IPS-15b (cell line): ENCODE results near the gene ARAP2.
A peak's percentile ranks its signal among the peaks of the same experiment; 100 is the strongest.

Experiments
- H3K27me3 ChIP-seq: one replicate; pipeline ENCODE4 v1.6.1; 2013; ENCODE audit warnings: low read length; ENCODE audit not compliant: control insufficient read depth, insufficient read depth
- H3K36me3 ChIP-seq: one replicate; pipeline ENCODE4 v1.6.1; 2013; ENCODE audit warnings: low read length; ENCODE audit not compliant: control insufficient read depth, insufficient read depth
- H3K4me1 ChIP-seq: one replicate; pipeline ENCODE4 v1.6.1; 2013; ENCODE audit warnings: mild to moderate bottlenecking, low read length; ENCODE audit not compliant: control insufficient read depth, insufficient read depth
- H3K4me3 ChIP-seq: one replicate; pipeline ENCODE4 v1.5.1; 2013; ENCODE audit warnings: low read depth, low read length
- H3K9ac ChIP-seq: one replicate; pipeline ENCODE4 v1.6.1; 2013; ENCODE audit warnings: low read depth, mild to moderate bottlenecking, low read length
- H3K9me3 ChIP-seq: one replicate; pipeline ENCODE4 v1.6.1; 2013; ENCODE audit warnings: mild to moderate bottlenecking, low read length; ENCODE audit not compliant: control insufficient read depth, insufficient read depth

The ARAP2 gene

GRCh38 chr4:36244257-36245082 is at the start of gene ARAP2:
Gene ARAP2 (minus strand): TSS chr4:36244514. CDS start chr4:36229486, 15,028 bp downstream.
- no peaks in the 10 kb centered on the region for H3K36me3 ChIP-seq
- no peaks in the 10 kb centered on the region for H3K9me3 ChIP-seq
- H3K9ac ChIP-seq = peak within 1 kb of the TSS; percentile 70
- H3K4me1 ChIP-seq = peaks cover 3% of the 10 kb centered on the region
- H3K4me3 ChIP-seq = peak within 1 kb of the TSS; percentile 62
- peaks cover 40% of the 10 kb centered on the region for H3K27me3 ChIP-seq

- Histone ChIP-seq H3K9me3 (no peaks in the 10 kb centered on the region), H3K4me3 (no peak overlapping the region), H3K4me1 (no peaks in the 10 kb centered on the region), H3K27me3 (no peaks in the 10 kb centered on the region), H3K9ac (no peak overlapping the region), H3K36me3 (no peaks in the 10 kb centered on the region)
Observed at GRCh38 chr4:36292556-36293188, 48.4 kb upstream of the ARAP2 start.

GRCh38 chr4:36290641-36291040 is 46.3 kb upstream of the ARAP2 start:
- no peak overlapping the region for H3K4me3 ChIP-seq
- H3K9me3 ChIP-seq = no peaks in the 10 kb centered on the region
- H3K36me3 ChIP-seq = no peaks in the 10 kb centered on the region
- no peak overlapping the region for H3K9ac ChIP-seq
- H3K4me1 ChIP-seq = no peaks in the 10 kb centered on the region
- H3K27me3 ChIP-seq = no peaks in the 10 kb centered on the region

GRCh38 chr4:36288731-36289426 is 44.6 kb upstream of the ARAP2 start:
- H3K27me3 ChIP-seq = no peaks in the 10 kb centered on the region
- H3K9me3 ChIP-seq = no peaks in the 10 kb centered on the region
- no peaks in the 10 kb centered on the region for H3K4me1 ChIP-seq
- H3K4me3 ChIP-seq = no peak overlapping the region
- no peaks in the 10 kb centered on the region for H3K36me3 ChIP-seq
- no peak overlapping the region for H3K9ac ChIP-seq

GRCh38 chr4:36286481-36286871 is 42.2 kb upstream of the ARAP2 start:
- H3K4me3 ChIP-seq = no peak overlapping the region
- no peaks in the 10 kb centered on the region for H3K9me3 ChIP-seq
- no peaks in the 10 kb centered on the region for H3K27me3 ChIP-seq
- no peaks in the 10 kb centered on the region for H3K4me1 ChIP-seq
- H3K36me3 ChIP-seq = no peaks in the 10 kb centered on the region
- H3K9ac ChIP-seq = no peak overlapping the region

GRCh38 chr4:36285784-36286480 is 41.6 kb upstream of the ARAP2 start:
- H3K9me3 ChIP-seq = no peaks in the 10 kb centered on the region
- H3K36me3 ChIP-seq = no peaks in the 10 kb centered on the region
- no peak overlapping the region for H3K4me3 ChIP-seq
- no peaks in the 10 kb centered on the region for H3K27me3 ChIP-seq
- no peak overlapping the region for H3K9ac ChIP-seq
- no peaks in the 10 kb centered on the region for H3K4me1 ChIP-seq

- Histone ChIP-seq H3K4me1 (no peaks in the 10 kb centered on the region), H3K36me3 (no peaks in the 10 kb centered on the region), H3K4me3 (no peak overlapping the region), H3K9ac (no peak overlapping the region), H3K27me3 (no peaks in the 10 kb centered on the region), H3K9me3 (no peaks in the 10 kb centered on the region)
Observed at GRCh38 chr4:36283912-36284465, 39.7 kb upstream of the ARAP2 start.

- H3K36me3 ChIP-seq = no peaks in the 10 kb centered on the region
- no peaks in the 10 kb centered on the region for H3K4me1 ChIP-seq
- no peaks in the 10 kb centered on the region for H3K27me3 ChIP-seq
- no peak overlapping the region for H3K9ac ChIP-seq
- H3K9me3 ChIP-seq = no peaks in the 10 kb centered on the region
- H3K4me3 ChIP-seq = no peak overlapping the region
Observed at GRCh38 chr4:36282503-36283030, 38.3 kb upstream of the ARAP2 start.

GRCh38 chr4:36281384-36282106 is 37.2 kb upstream of the ARAP2 start, which contains the start of gene DTHD1:
Gene DTHD1 (plus strand): TSS chr4:36281616. CDS start chr4:36281759, 143 bp downstream.
- no peak within 1 kb of the TSS for H3K4me3 ChIP-seq
- H3K27me3 ChIP-seq = no peaks in the 10 kb centered on the region
- no peaks in the 10 kb centered on the region for H3K36me3 ChIP-seq
- H3K9ac ChIP-seq = no peak within 1 kb of the TSS
- H3K4me1 ChIP-seq = no peaks in the 10 kb centered on the region
- no peaks in the 10 kb centered on the region for H3K9me3 ChIP-seq

GRCh38 chr4:36280555-36280954 is 36.2 kb upstream of the ARAP2 start:
- H3K36me3 ChIP-seq = no peaks in the 10 kb centered on the region
- H3K9me3 ChIP-seq = no peaks in the 10 kb centered on the region
- no peak overlapping the region for H3K4me3 ChIP-seq
- no peaks in the 10 kb centered on the region for H3K4me1 ChIP-seq
- no peaks in the 10 kb centered on the region for H3K27me3 ChIP-seq
- no peak overlapping the region for H3K9ac ChIP-seq
